CD14-positive monocyte (primary cell): ENCODE data around the gene PLXND1. TPM values are rescaled to one million over a fixed set of nuclear protein-coding genes. Genes with fewer than 3 reads are reported as not detected.
A peak's percentile ranks its signal among the peaks of the same experiment; 100 is the strongest.

Experiments
- DNase-seq, 3 donors: peaks; one replicate each; pipeline ENCODE4 v3.0.0-alpha.2; 2011 to 2022
- H2AFZ ChIP-seq: 2 replicates; pipeline ENCODE4 v1.6.0; 2012; ENCODE audit warnings: mild to moderate bottlenecking, low read depth, low read length, inconsistent platforms; ENCODE audit not compliant: insufficient read depth, poor library complexity, severe bottlenecking
- H3K27ac ChIP-seq, 2 donors: 1 replicate in 1 of 2; 2 replicates in 1 of 2; pipeline ENCODE4 v1.5.1; 2012 to 2013; ENCODE audit warnings: low read length in 2 of 2, control low read depth in 1 of 2, inconsistent platforms in 1 of 2, low read depth in 1 of 2, mild to moderate bottlenecking in 1 of 2
- H3K27me3 ChIP-seq, 2 donors: one replicate each; pipeline versions ENCODE4 v1.6.0 to v1.6.1; 2011 to 2013; ENCODE audit warnings: low read length in 2 of 2; ENCODE audit not compliant: control insufficient read depth in 2 of 2, insufficient read depth in 2 of 2
- H3K36me3 ChIP-seq, 2 donors: replicated peaks in 1 of 2; 1 replicate in 1 of 2; 2 replicates in 1 of 2; pipeline versions ENCODE4 v1.5.1 to v1.6.1; 2012 to 2013; ENCODE audit warnings: low read length in 2 of 2, control low read depth in 1 of 2, inconsistent platforms in 1 of 2, mild to moderate bottlenecking in 1 of 2; ENCODE audit not compliant: insufficient read depth in 2 of 2, control insufficient read depth in 1 of 2
- H3K4me1 ChIP-seq, 2 donors: 1 replicate in 1 of 2; 2 replicates in 1 of 2; pipeline versions ENCODE4 v1.5.1 to v1.6.1; 2012 to 2013; ENCODE audit warnings: low read length in 2 of 2, control low read depth in 1 of 2, inconsistent platforms in 1 of 2, mild to moderate bottlenecking in 1 of 2, moderate library complexity in 1 of 2; ENCODE audit not compliant: insufficient read depth in 2 of 2, control insufficient read depth in 1 of 2
- H3K4me2 ChIP-seq: replicated peaks from 2 replicates; pipeline ENCODE3; 2012; ENCODE audit warnings: low read length, moderate library complexity, mild to moderate bottlenecking; ENCODE audit not compliant: poor library complexity, severe bottlenecking; ENCODE audit errors: extremely low read depth
- H3K4me3 ChIP-seq, 3 experiments: fragments of 200-600 bp in 1 of 3; sonication (generic) in 1 of 3; replicated peaks in 1 of 3; 1 replicate in 2 of 3; 2 replicates in 1 of 3; pipeline ENCODE4 v1.5.1; 2011 to 2013; ENCODE audit warnings: low read length in 3 of 3, mild to moderate bottlenecking in 3 of 3, control low read depth in 2 of 3, low read depth in 2 of 3, inconsistent platforms in 1 of 3, moderate library complexity in 1 of 3
- H3K79me2 ChIP-seq: 2 replicates; pipeline ENCODE4 v1.6.0; 2012; ENCODE audit warnings: mild to moderate bottlenecking, control low read depth, inconsistent platforms, low read length, moderate library complexity; ENCODE audit not compliant: insufficient read depth
- H3K9ac ChIP-seq: 2 replicates; pipeline ENCODE4 v1.6.0; 2017; ENCODE audit warnings: low read length, mild to moderate bottlenecking; ENCODE audit not compliant: insufficient read depth, poor library complexity, severe bottlenecking
- H3K9me3 ChIP-seq, 2 donors: replicated peaks in 1 of 2; 1 replicate in 1 of 2; 2 replicates in 1 of 2; pipeline versions ENCODE4 v1.5.1 to v1.6.1; 2012 to 2013; ENCODE audit warnings: low read length in 2 of 2, control low read depth in 1 of 2; ENCODE audit not compliant: control insufficient read depth in 1 of 2, insufficient read depth in 1 of 2
- H4K20me1 ChIP-seq: 2 replicates; pipeline ENCODE4 v1.6.0; 2012; ENCODE audit warnings: mild to moderate bottlenecking, low read length, control low read depth, moderate library complexity; ENCODE audit not compliant: insufficient read depth
- H3K27ac Mint-ChIP-seq, 7 donors: one replicate each; pipeline ENCODE4 v1.8.0; 2020; ENCODE audit warnings: mild to moderate bottlenecking in 7 of 7, mixed read lengths in 7 of 7, moderate library complexity in 6 of 7, inconsistent platforms in 2 of 7
- H3K27me3 Mint-ChIP-seq, 3 donors: one replicate each; pipeline ENCODE4 v1.8.0; 2021 to 2022; ENCODE audit warnings: low read depth in 3 of 3, mild to moderate bottlenecking in 3 of 3, mixed read lengths in 3 of 3, moderate library complexity in 3 of 3, inconsistent platforms in 1 of 3
- H3K36me3 Mint-ChIP-seq, 2 donors: one replicate each; pipeline ENCODE4 v1.8.0; 2020; ENCODE audit warnings: mixed read lengths in 2 of 2, inconsistent platforms in 1 of 2, mild to moderate bottlenecking in 1 of 2
- H3K4me1 Mint-ChIP-seq: one replicate; pipeline ENCODE4 v1.8.0; 2020; ENCODE audit warnings: mild to moderate bottlenecking, mixed read lengths
- H3K4me3 Mint-ChIP-seq, 2 donors: one replicate each; pipeline ENCODE4 v1.8.0; 2020; ENCODE audit warnings: mild to moderate bottlenecking in 2 of 2, mixed read lengths in 2 of 2, moderate library complexity in 1 of 2
- H3K9me3 Mint-ChIP-seq, 7 donors: one replicate each; pipeline ENCODE4 v1.8.0; 2020 to 2022; ENCODE audit warnings: mixed read lengths in 7 of 7, mild to moderate bottlenecking in 6 of 7, moderate library complexity in 6 of 7, inconsistent platforms in 2 of 7
- CTCF ChIP-seq: fragments of 200-600 bp; IDR thresholded peaks from one replicate; pipeline ENCODE4 v1.8.0; 2022; ENCODE audit warnings: antibody characterized with exemption, mild to moderate bottlenecking
- WGBS: methylation state at CpG from one replicate; pipeline ENCODE4 v1.1.5; 2013; ENCODE audit warnings: missing lambda C conversion rate; ENCODE audit not compliant: insufficient coverage; 5-methylcytosine and 5-hydroxymethylcytosine counted together
- intact Hi-C, 2 donors: fragments of 100-400 bp; cut with micrococcal nuclease; formaldehyde crosslinking; loops; one replicate each; pipeline versions ENCODE4 v1.15.0 to v1.15.1; 2023
- polyA plus RNA-seq, 3 donors: library from polyadenylated mRNA; depleted of rRNA in 1 of 3; unstranded in 2 of 3; stranded (reverse) in 1 of 3; fragments of 300-500 nt in 2 of 3; fragments of >200 nt in 1 of 3; fragmentation: Illumina TruSeq in 2 of 3; gene quantifications; 1 replicate in 2 of 3; 2 replicates in 1 of 3; pipeline ENCODE4 v1.2.3, GENCODE V29; 2012 to 2021

PLXND1 gene
- polyA plus RNA-seq, 3 donors, result 7.1 to 170 (median 9.9) TPM

- no peaks in the 10 kb centered on the region for H3K27me3 ChIP-seq
- WGBS, result 89% methylated on average over 8 of the region's 10 CpGs
- no peak for TF ChIP-seq CTCF
- no peaks in the 10 kb centered on the region for H3K79me2 ChIP-seq
- no peaks in the 10 kb centered on the region for H3K9me3 ChIP-seq
- no peak overlapping the region for H3K4me3 Mint-ChIP-seq
- H2AFZ ChIP-seq, result no peak overlapping the region
- no peaks in the 10 kb centered on the region for H4K20me1 ChIP-seq
- H3K27ac ChIP-seq, result no peak overlapping the region
- no peak for DNase-seq
- H3K9me3 Mint-ChIP-seq, result no peaks in the 10 kb centered on the region
- H3K36me3 ChIP-seq, result no peaks in the 10 kb centered on the region
- H3K36me3 Mint-ChIP-seq, result no peaks in the 10 kb centered on the region
- H3K4me3 ChIP-seq, result no peak overlapping the region
- peak overlapping the region in 3 of 7 donors; percentile 20 to 60 (median 30) for H3K27ac Mint-ChIP-seq
- no peak overlapping the region for H3K4me2 ChIP-seq
- peaks cover 72% of the 10 kb centered on the region for H3K4me1 Mint-ChIP-seq
- H3K4me1 ChIP-seq, result peaks cover 81 to 88% of the 10 kb centered on the region in 2 donors
- no peak overlapping the region for H3K9ac ChIP-seq
- peaks cover 0 to 2% (median 0%) of the 10 kb centered on the region in 3 donors for H3K27me3 Mint-ChIP-seq
- intact Hi-C loops, result loop anchor here in 1 of 2 donors (10.0 kb wide), 1 partner anchor 128 kb away; no protein-coding TSS in a partner anchor
Observed at GRCh38 chr3:129622933-129623332, 16.5 kb upstream of the PLXND1 start.

- Histone ChIP-seq H3K4me2 (no peak overlapping the region), H3K9ac (no peak overlapping the region), H3K27ac (no peak overlapping the region), H4K20me1 (no peaks in the 10 kb centered on the region), H3K4me1 (peaks cover 82 to 88% of the 10 kb centered on the region in 2 donors), H3K36me3 (no peaks in the 10 kb centered on the region), H3K9me3 (no peaks in the 10 kb centered on the region), H3K27me3 (no peaks in the 10 kb centered on the region), H3K4me3 (no peak overlapping the region), H2AFZ (no peak overlapping the region), H3K79me2 (no peaks in the 10 kb centered on the region)
- H3K27ac Mint-ChIP-seq, result peak overlapping the region in 2 of 7 donors; percentile 20 to 30
- no peaks in the 10 kb centered on the region for H3K9me3 Mint-ChIP-seq
- WGBS, result no CpG with 5 or more reads among the region's 12 CpGs
- TF ChIP-seq CTCF, result no peak
- no peaks in the 10 kb centered on the region for H3K36me3 Mint-ChIP-seq
- peak in 1 of 3 donors; percentile 7 for DNase-seq
- H3K4me3 Mint-ChIP-seq, result no peak overlapping the region
- peaks cover 0 to 2% (median 0%) of the 10 kb centered on the region in 3 donors for H3K27me3 Mint-ChIP-seq
- intact Hi-C loops, result loop anchor here in 1 of 2 donors (10.0 kb wide), 1 partner anchor 128 kb away; no protein-coding TSS in a partner anchor
- H3K4me1 Mint-ChIP-seq, result peaks cover 72% of the 10 kb centered on the region
Observed at GRCh38 chr3:129622226-129622874, 15.9 kb upstream of the PLXND1 start.
